ENCODE measurements around the gene TTC23L. TPM values are rescaled to one million over a fixed set of nuclear protein-coding genes. Genes with fewer than 3 reads are reported as not detected.

TTC23L gene
- total RNA-seq (ENCODE audit: low replicate concordance) = 1.8 and 2.1 TPM in 2 replicates
- long read RNA-seq, partial matches to known transcripts = 1 of 3 reads
- long read RNA-seq, other reads (novel, unspliced or antisense) = 2 of 3 reads

GRCh38 chr5:34838785-34839714 is at the start of gene TTC23L:
TTC23L (plus strand) TSS chr5:34839164; CDS start chr5:34840672, 1,508 bp downstream.
- DNase-seq (ENCODE audit: extremely low spot score, unreplicated experiment) = peak; percentile 86
- Mint-ChIP-seq H3K4me3 (peak within 1 kb of the TSS; percentile 94), H3K36me3 (peaks cover 5% of the 10 kb centered on the region), H3K4me1 (ENCODE audit: unreplicated experiment) (peaks cover 11% of the 10 kb centered on the region), H3K27me3 (no peaks in the 10 kb centered on the region), H3K9me3 (peaks cover 5% of the 10 kb centered on the region), H3K27ac (peak within 1 kb of the TSS; percentile 90)
- no peak for TF ChIP-seq CTCF (conservative IDR thresholded peaks at IDR 0.05)

- H3K36me3 Mint-ChIP-seq = peaks cover 10% of the 10 kb centered on the region
- no peaks in the 10 kb centered on the region for H3K27me3 Mint-ChIP-seq
- DNase-seq (ENCODE audit: extremely low spot score, unreplicated experiment) = no peak
- no peaks in the 10 kb centered on the region for H3K9me3 Mint-ChIP-seq
- no peak for TF ChIP-seq CTCF (conservative IDR thresholded peaks at IDR 0.05)
- no peak overlapping the region for H3K4me3 Mint-ChIP-seq
- H3K27ac Mint-ChIP-seq = no peak overlapping the region
- peaks cover 13% of the 10 kb centered on the region for H3K4me1 Mint-ChIP-seq (ENCODE audit: unreplicated experiment)
These were observed 49.3 kb upstream of the TTC23L start for GRCh38 chr5:34789639-34790038.

- DNase-seq (ENCODE audit: extremely low spot score, unreplicated experiment) = no peak
- Mint-ChIP-seq H3K36me3 (peaks cover 9% of the 10 kb centered on the region), H3K4me3 (no peak overlapping the region), H3K9me3 (no peaks in the 10 kb centered on the region), H3K27ac (no peak overlapping the region), H3K27me3 (no peaks in the 10 kb centered on the region), H3K4me1 (ENCODE audit: unreplicated experiment) (peaks cover 13% of the 10 kb centered on the region)
- TF ChIP-seq CTCF (conservative IDR thresholded peaks at IDR 0.05) = no peak
These were observed 48.9 kb upstream of the TTC23L start for GRCh38 chr5:34790069-34790468.

GRCh38 chr5:34791761-34792244 is 47.2 kb upstream of the TTC23L start:
- no peak for DNase-seq (ENCODE audit: extremely low spot score, unreplicated experiment)
- Mint-ChIP-seq H3K4me3 (no peak overlapping the region), H3K4me1 (ENCODE audit: unreplicated experiment) (peaks cover 13% of the 10 kb centered on the region), H3K36me3 (peaks cover 9% of the 10 kb centered on the region), H3K27me3 (no peaks in the 10 kb centered on the region), H3K27ac (no peak overlapping the region), H3K9me3 (no peaks in the 10 kb centered on the region)
- TF ChIP-seq CTCF (conservative IDR thresholded peaks at IDR 0.05) = no peak

GRCh38 chr5:34802834-34803563 is 36.0 kb upstream of the TTC23L start:
- H3K9me3 Mint-ChIP-seq = no peaks in the 10 kb centered on the region
- H3K36me3 Mint-ChIP-seq = peaks cover 57% of the 10 kb centered on the region
- no peak overlapping the region for H3K4me3 Mint-ChIP-seq
- DNase-seq (ENCODE audit: extremely low spot score, unreplicated experiment) = no peak
- no peaks in the 10 kb centered on the region for H3K4me1 Mint-ChIP-seq (ENCODE audit: unreplicated experiment)
- H3K27ac Mint-ChIP-seq = no peak overlapping the region
- H3K27me3 Mint-ChIP-seq = no peaks in the 10 kb centered on the region
- no peak for TF ChIP-seq CTCF (conservative IDR thresholded peaks at IDR 0.05)

Measured in type B pancreatic cell (in vitro differentiated cells).